GM18907 (cell line): ENCODE measurements around the gene ANKRD13B.

ENCODE experiments used
- ATAC-seq: cut with Tn5 transposase; IDR thresholded peaks from one replicate; pipeline ENCODE4 v1.9.1; 2021; ENCODE audit warnings: mild to moderate bottlenecking, moderate library complexity; ENCODE audit not compliant: unreplicated experiment

The ANKRD13B gene

GRCh38 chr17:29615492-29616299 lies 22.8 kb downstream of the ANKRD13B start:
- peak; percentile 50 for ATAC-seq

- no peak for ATAC-seq
These were observed 23.5 kb downstream of the ANKRD13B start for GRCh38 chr17:29616300-29617048.

GRCh38 chr17:29617125-29617480 lies 24.2 kb downstream of the ANKRD13B start:
- ATAC-seq, result peak; percentile 54

DNA sequence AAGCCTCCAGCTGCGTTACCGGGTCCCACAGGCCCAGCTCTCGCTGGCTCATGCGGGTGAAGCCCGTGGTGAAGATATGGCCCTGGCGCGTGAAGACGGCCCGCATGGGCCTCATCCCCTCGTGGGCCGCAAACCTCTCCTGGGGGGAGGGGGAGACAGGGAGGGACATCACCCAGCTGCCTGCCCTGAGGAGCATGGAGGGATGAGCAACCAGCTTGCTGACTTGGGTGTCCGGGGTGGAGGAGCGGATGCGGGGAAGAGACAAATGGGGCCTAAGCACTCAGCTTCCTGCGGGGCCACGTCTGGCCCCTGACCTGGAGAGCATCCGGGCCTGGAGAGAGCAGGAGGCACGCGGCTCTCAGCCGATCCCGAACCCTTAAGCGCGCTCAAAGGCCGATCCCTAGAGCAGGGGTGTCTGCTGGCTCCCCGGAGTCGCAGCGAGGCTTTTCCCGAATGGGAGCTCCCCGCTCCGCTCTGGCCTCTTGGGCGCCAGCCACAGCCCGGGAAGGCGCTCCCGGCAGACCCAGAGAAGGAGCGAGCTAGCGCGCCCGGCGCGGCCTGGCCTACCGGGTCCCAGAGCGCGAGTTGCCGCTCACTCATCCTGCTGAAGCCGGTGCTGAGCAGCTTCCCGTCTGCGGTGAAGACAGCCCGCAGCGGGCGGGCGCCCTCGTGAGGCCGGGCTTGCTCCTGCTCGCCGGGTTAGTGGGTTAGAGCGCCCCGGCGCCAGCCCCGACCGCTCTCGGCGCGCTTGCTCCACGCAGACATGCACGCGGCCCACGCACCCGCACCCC lies 24.7 kb downstream of the ANKRD13B start:
- ATAC-seq, result no peak

DNA sequence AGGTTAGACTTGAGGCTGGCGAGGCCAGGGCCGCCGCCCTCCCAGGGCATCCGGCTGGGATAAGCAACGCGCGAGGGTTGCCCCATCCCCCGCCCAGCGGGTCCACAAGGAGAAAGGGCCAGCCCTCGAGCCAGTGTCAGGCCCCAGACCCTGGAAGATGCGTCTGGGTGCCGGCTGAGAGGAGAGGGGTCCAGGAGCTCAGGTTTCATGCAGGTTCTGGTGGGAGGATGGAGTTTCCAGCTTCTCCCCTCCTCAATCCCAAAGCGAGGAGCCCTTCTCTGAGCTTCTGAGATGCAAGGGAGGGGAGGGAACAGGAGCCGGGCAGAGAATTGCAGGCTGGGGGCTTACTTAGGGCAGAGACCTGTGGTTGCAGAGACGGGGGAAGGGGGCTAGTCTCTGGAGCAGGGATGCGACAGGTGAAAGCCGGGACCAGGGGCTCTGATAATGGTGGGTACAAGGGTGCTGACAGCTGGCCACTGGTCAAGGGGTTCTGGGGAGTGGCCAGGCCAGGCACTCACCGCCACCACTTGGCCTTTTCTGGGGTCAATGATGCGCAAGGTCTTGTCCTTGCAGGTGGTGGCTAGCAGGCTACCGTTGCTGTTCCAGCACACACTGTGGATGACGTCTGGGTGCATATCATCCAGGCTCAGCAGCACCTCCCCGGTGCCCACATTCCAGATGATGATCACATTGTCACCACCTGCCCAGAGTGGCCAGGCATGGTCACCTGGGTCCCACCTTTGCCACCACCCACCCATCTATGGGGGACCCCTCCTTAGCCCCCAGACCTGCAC lies 25.5 kb downstream of the ANKRD13B start:
- no peak for ATAC-seq

DNA sequence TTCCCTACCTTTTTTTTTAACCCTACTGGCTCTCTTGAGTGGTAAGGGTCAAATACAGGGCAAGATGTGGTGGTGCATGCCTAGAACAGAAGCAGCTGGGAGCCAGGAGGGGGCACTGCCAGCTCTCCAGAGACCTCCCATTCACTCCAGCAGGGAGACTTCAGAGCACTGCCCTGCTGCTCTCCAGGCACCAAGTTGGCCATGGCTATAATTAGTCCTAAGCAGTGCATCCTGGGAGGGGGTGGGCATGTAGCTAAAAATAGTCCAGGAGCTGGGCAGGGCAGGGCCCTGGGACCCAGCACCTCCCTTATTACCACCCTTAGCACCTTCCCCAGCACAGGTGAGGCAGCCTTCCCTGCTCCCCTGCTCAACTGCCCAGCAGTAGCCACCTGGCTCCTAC lies 26.3 kb downstream of the ANKRD13B start:
- no peak for ATAC-seq

GRCh38 chr17:29620271-29620670 lies 27.3 kb downstream of the ANKRD13B start:
- ATAC-seq, result no peak

DNA sequence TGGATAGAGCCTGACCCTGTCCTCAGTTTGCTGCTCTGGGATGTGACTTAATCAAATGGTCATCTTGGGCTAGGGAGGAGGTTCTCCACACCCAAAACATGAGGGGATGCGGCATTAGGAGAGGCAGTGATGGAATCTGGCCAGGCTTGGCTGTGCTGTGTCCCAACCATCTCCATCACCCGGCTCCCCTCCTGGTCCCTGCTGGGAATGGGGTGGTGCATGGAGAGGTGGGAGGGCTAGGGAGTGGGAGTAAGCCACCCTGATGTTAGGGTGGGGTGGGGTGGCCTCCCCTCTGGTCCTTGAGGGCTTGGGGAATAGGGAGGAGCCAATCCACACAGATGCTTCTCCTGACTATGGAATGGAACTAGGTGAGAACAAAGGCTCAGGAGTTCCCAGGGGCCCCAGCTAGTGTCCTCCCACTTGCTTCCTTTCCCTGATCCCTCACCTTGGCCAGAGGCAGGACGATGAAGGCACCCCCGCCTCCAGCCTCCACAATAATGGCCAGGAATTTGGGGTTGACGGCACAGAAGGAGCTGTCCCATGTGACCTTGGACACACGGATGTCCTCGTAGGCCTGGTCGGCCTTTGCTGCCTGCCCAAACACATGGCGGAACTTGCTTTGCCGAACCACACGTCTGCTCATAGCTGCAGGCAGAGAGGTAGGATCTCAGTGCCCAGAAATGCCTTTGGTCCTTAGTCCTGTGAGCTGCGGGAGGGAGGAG lies 28.0 kb downstream of the ANKRD13B start:
- no peak for ATAC-seq

DNA sequence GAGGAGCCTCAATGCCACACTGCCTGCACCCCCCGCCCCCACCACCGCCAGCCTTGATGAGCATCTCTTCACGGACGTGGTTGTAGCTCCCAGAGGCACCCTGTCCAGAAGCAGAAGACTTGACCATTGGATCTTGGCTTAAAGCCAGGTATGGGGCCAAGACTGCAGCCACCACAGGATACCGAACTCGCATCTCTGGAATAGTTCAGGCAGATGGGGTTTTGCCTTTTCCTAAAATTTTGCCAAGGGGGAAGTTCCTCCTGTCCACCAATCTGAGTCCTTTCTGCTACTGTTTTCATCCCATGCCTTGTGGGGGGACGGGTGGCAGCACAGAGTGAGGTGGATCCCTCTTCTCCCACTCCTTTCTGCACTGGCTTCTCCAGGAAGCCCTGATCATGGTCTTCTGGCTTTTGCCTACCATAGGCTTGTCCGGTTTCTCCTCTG lies 28.8 kb downstream of the ANKRD13B start:
- ATAC-seq, result no peak

DNA sequence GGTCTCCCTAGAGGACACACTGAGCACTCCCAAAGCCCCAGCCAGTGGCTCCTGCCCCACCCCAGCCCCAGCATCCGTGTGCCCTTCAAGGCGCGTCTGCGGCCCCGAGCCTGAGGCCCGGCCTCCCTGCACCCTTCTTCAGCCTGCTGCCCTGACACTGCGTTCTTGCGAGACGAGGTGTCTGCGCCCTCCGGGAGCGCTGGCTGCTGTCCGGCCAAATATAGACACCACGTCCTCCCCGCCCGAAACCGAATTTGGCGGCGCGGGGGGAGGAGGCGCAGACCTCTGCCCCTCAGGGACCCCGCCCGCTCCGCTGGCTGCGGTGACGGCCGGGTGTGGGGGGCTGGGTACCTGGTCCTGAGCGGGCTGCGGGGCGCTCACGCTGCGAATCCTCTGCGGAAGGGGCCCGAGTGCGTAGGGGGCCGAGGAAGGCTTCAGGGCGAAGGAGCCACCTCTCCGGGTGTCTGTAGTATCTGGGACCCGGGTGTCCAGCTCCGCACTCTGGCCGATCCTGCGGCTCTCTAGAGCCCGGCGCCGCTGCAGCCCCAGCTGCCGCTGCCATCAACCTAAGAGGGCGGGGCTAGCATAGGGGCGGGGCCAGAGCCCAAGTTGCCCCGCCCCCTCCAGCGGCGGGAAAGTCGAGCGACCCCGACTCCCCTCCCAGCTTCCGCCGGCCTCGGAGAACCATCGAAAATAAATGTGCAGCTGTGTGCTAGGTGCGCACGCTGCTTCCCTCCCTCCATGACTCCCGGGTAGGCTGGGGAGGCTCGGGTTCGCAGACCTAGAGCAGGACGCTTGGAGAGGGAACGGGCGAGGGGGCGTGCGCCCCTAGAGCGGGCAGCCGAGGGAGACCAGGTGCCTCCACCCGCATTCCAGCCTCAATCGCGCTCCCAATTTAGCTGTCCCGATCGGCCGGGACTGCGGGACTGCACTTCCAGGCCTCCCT lies 29.7 kb downstream of the ANKRD13B start, which contains the start of gene CORO6:
Gene CORO6, minus strand, starts transcription at position 576 of the 946 bp plus-strand sequence. CDS start 1,491 bp downstream, outside the sequence.
- ATAC-seq, result peak; percentile 59

DNA sequence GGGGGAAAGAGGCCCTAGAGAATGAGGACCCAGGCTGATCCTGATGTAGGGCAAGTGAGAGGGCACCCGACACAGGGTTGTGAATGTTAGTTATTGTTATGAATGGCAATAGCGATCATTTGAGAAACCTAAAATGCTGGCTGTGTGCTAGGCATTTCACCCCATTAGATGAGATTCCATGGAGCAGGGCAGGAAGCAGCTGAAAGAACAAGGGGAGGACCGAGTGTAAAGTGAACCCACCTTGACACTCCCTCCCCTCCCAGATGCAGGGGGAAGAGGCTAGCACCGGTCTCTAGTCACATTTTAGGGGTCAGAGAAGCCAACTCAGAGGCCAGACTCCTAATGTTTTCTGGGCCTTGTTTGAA lies 30.3 kb downstream of the ANKRD13B start:
- ATAC-seq, result no peak

- no peak for ATAC-seq
These were observed 31.7 kb downstream of the ANKRD13B start for GRCh38 chr17:29624586-29624985.

DNA sequence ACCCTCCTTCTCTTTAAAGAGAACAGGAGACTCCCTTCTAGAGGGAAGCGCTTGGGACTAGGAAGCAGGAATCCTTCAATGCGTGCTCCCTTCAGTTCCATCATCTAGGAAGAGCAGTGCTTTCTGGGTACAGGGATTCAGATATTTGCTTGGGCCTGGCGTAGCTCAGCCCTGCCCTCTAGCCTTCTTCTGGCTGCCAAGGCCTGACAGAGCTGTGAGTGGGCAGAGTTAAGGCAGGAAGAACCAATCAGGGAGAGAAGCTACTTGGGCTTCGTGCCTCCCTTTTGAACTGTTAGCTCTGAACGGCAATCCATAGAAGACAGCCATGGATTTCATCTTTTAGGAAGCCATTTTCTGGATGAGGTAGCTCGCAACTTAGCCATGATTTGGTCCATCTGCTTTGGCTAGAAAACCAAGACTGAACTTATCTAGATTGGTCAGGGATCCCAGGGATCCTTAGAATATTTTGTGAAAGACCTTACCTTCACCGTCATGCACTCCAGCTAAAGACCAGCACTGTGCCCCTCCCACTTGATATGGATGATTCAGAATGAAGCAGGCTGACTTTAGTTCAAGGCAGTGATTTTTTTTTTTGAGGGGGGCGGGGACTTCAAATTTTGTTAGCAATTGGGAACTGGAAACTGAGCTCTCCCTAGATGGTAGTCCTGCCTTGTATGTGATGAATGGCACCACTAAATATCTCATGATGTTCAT lies 32.3 kb downstream of the ANKRD13B start:
- ATAC-seq, result no peak

DNA sequence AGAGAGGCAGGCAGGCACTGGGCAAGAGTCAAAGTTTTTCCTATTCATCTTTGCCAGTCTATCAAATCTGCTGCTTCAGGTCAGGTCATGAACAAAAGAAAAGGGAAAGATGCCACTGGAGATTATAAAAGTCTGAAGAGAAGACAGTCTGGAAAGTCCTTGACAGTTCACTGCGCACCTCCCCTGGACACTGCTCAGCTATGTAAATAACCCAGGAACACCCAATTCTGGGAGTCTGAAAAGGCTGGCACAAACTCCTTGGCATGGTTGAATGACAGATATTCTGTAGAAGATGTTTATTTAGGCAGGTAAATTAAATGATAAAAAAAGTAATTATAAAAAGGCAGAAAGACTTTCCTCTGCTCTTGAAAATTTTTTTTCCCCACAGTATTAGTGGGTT lies 35.0 kb downstream of the ANKRD13B start:
- ATAC-seq, result no peak

GRCh38 chr17:29628644-29629043 lies 35.7 kb downstream of the ANKRD13B start:
- no peak for ATAC-seq

- no peak for ATAC-seq
These were observed 36.9 kb downstream of the ANKRD13B start for GRCh38 chr17:29629839-29630238.

DNA sequence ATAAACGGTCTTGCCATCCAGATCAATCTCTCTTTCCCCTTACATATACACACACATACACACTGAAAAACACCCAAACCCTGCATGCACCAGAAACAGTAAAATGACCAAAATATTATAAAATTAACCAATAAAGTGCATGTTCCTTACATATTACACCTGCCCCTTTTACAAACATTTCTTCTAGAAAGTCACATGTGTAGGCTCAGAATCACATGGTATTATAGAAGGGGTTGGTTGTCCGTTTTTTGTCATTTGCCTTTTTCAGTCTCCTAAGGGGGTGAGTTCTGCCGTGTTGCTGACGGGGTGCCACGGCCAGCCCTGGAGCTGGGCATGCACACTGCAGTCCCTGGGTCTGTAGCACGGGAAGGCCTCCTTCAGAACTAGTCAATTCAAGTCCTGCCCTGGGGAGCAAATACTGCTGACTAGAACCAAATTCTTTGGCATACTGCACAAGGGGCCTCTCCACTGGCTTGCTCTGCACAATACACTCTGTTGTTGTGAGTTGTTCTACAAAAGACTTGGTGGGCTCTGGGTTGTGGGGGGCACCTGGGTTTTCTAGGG lies 37.8 kb downstream of the ANKRD13B start:
- ATAC-seq, result no peak

- ATAC-seq, result no peak
These were observed 41.0 kb downstream of the ANKRD13B start for GRCh38 chr17:29633886-29634285.
